Peyer's patch (tissue), 4 donors: ENCODE data around the gene GFAP. TPM values are rescaled to one million over a fixed set of nuclear protein-coding genes. Genes with fewer than 3 reads are reported as not detected.
"Not testable (repeated sequence)": the region's sequence is repeated elsewhere in the genome, so short reads cannot be mapped to it uniquely, and the experiment has no call there.

Experiments
- DNase-seq, 3 donors: peaks; one replicate each; pipeline ENCODE4 v3.0.0-alpha.2; 2017 to 2019
- H3K27ac ChIP-seq, 4 donors: fragments of 200-600 bp; sonication (generic); one replicate each; pipeline ENCODE4 v1.5.1; 2016 to 2019
- H3K27me3 ChIP-seq, 2 donors: fragments of 200-600 bp; sonication (generic); one replicate each; pipeline ENCODE4 v1.5.1; 2019
- H3K36me3 ChIP-seq, 3 donors: fragments of 200-600 bp; sonication (generic); one replicate each; pipeline ENCODE4 v1.5.1; 2016 to 2019
- H3K4me1 ChIP-seq, 4 donors: fragments of 200-600 bp; sonication (generic); one replicate each; pipeline ENCODE4 v1.5.1; 2016 to 2019
- H3K4me3 ChIP-seq, 4 donors: fragments of 200-600 bp; sonication (generic); 1 replicate in 3 of 4; 2 replicates in 1 of 4; pipeline ENCODE4 v1.5.1; 2016 to 2019; ENCODE audit warnings: mild to moderate bottlenecking in 1 of 4
- H3K9me3 ChIP-seq, 4 donors: fragments of 200-600 bp; sonication (generic); one replicate each; pipeline ENCODE4 v1.5.1; 2016 to 2019; ENCODE audit warnings: mild to moderate bottlenecking in 1 of 4
- CTCF ChIP-seq, 6 experiments: fragments of 450-650 bp in 4 of 6; fragments of 200-600 bp in 2 of 6; sonication (generic) in 1 of 6; IDR thresholded peaks; one replicate each; pipeline ENCODE4 v1.5.1; 2017 to 2019; ENCODE audit warnings: antibody characterized with exemption in 6 of 6, mild to moderate bottlenecking in 3 of 6, moderate library complexity in 1 of 6
- POLR2A ChIP-seq, 2 donors: fragments of 450-650 bp; IDR thresholded peaks; one replicate each; pipeline ENCODE4 v1.5.1; 2017; ENCODE audit warnings: antibody characterized with exemption in 2 of 2, mild to moderate bottlenecking in 2 of 2, moderate library complexity in 2 of 2
- total RNA-seq, 4 donors: library from RNA; depleted of rRNA; stranded (reverse); fragments of >200 nt; gene quantifications; one replicate each; pipeline ENCODE4 v1.1.0, GENCODE V29; 2016

GFAP gene
- total RNA-seq, 4 donors from 2014 or later = not detected

GRCh38 chr17:44947461-44948314 is 32.4 kb upstream of the GFAP start, which contains the start of gene KIF18B:
Gene KIF18B, minus strand, starts transcription at chr17:44947773. Its CDS starts 11,429 bp downstream, at chr17:44936344.
- no peaks in the 10 kb centered on the region for H3K36me3 ChIP-seq
- peaks cover 0 to 9% (median 4%) of the 10 kb centered on the region in 4 donors for H3K4me1 ChIP-seq
- peak; percentile 85 to 95 (median 88) for DNase-seq
- TF ChIP-seq CTCF (IDR thresholded peaks at IDR 0.05) (no peak), POLR2A (IDR thresholded peaks at IDR 0.05) (peak; percentile 77 to 84)
- H3K4me3 ChIP-seq = peak within 1 kb of the TSS; percentile 42 to 74 (median 60)
- no peaks in the 10 kb centered on the region for H3K27me3 ChIP-seq
- peak within 1 kb of the TSS; percentile 42 to 70 (median 57) for H3K27ac ChIP-seq
- H3K9me3 ChIP-seq = no peaks in the 10 kb centered on the region

GRCh38 chr17:44945652-44946051 is 30.4 kb upstream of the GFAP start:
- not testable (repeated sequence) for H3K27ac ChIP-seq, DNase-seq, H3K27me3 ChIP-seq, H3K9me3 ChIP-seq, H3K36me3 ChIP-seq, H3K4me1 ChIP-seq, H3K4me3 ChIP-seq

DNA sequence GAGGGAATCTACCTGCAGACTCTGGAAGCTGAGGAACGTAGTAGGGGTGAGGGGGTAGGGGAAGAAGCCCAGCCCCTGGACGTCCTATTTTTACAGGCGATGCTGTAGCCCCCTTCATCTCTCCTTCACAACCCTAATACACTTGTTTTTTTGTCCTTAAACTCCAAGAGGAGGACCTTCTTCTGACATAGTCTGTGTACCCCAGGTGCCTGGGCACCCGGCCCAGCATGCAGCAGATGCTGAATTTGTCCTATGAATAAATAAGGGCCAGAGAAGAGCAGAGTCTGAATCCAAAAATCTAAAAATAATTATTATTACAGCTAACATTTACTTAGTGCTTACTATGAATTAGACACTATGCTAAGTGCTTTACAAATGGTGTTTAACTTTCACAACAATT is 27.2 kb upstream of the GFAP start:
- Histone ChIP-seq H3K9me3 (no peaks in the 10 kb centered on the region), H3K36me3 (no peaks in the 10 kb centered on the region), H3K4me3 (no peak overlapping the region), H3K4me1 (peaks cover 0 to 5% (median 4%) of the 10 kb centered on the region in 4 donors), H3K27me3 (no peaks in the 10 kb centered on the region), H3K27ac (no peak overlapping the region)
- no peak for TF ChIP-seq POLR2A (IDR thresholded peaks at IDR 0.05)
- TF ChIP-seq CTCF (IDR thresholded peaks at IDR 0.05) = no peak
- DNase-seq = no peak

DNA sequence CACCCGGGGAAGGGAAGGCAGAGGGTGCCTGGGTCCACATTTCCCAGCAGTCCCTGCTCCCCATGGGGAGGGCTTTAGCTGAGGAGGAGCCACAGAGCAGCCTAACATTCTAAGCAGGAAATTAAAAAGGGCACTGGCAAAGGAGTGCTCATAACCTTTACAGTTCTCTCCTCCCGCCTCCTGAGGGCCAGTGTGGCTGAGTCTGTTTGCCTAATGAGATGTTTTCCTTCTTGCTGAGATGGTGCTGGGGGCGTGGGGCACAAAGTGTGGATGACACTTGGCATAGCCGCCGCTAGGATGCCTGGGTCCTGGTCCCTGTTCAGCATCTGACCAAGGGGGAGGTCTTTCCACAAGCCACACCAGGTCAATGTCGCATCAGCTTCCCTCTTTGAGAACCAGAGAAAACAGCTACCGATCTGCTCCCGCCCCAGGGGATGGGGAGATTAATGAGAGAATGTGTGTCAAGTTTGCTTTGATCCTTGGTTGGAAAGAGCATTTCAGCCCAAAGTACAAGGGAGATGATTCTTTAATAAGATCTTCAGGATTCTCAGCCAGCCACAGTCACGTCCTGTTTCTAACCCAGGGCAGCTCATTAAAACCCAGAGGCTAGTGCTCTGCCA is 26.5 kb upstream of the GFAP start:
- H3K27ac ChIP-seq = no peak overlapping the region

DNA sequence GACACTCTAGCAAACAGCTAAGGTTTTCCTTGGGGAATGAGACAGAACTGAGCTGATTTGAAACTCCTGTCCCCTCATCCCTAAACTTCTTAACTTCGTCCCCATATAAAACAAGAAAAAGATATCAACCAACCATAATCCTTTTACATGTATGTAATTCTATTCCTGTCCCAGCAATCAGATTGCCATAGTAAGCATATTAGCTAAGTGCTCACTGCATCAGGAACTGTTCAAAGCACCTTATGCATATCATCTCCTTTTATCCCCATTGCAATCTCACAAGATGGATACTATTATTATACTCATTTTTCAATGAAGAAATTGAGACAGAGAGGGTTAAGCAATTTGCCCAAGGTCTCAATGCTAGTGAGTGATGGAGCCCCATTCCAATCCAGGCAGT is 25.5 kb upstream of the GFAP start:
- Histone ChIP-seq H3K9me3 (no peaks in the 10 kb centered on the region), H3K27me3 (no peaks in the 10 kb centered on the region), H3K4me3 (no peak overlapping the region), H3K36me3 (no peaks in the 10 kb centered on the region), H3K4me1 (no peaks in the 10 kb centered on the region), H3K27ac (no peak overlapping the region)
- TF ChIP-seq POLR2A (IDR thresholded peaks at IDR 0.05) (no peak), CTCF (IDR thresholded peaks at IDR 0.05) (no peak)
- no peak for DNase-seq

More for the DNA sequence above, 26.5 kb upstream of the GFAP start:
- Histone ChIP-seq H3K4me3 (no peak overlapping the region), H3K4me1 (no peaks in the 10 kb centered on the region), H3K27me3 (no peaks in the 10 kb centered on the region), H3K9me3 (no peaks in the 10 kb centered on the region), H3K36me3 (no peaks in the 10 kb centered on the region)
- no peak for TF ChIP-seq POLR2A (IDR thresholded peaks at IDR 0.05)
- TF ChIP-seq CTCF (IDR thresholded peaks at IDR 0.05) = no peak
- DNase-seq = no peak

GRCh38 chr17:44940317-44940716 is 25.0 kb upstream of the GFAP start:
- Histone ChIP-seq H3K27me3 (no peaks in the 10 kb centered on the region), H3K4me1 (no peaks in the 10 kb centered on the region), H3K9me3 (no peaks in the 10 kb centered on the region), H3K4me3 (no peak overlapping the region), H3K27ac (no peak overlapping the region), H3K36me3 (no peaks in the 10 kb centered on the region)
- TF ChIP-seq CTCF (IDR thresholded peaks at IDR 0.05) = no peak
- TF ChIP-seq POLR2A (IDR thresholded peaks at IDR 0.05) = no peak
- no peak for DNase-seq
